Hepatic stellate cell (primary cell): ENCODE results near the gene TIMM10B.
A peak's percentile ranks its signal among the peaks of the same experiment; 100 is the strongest.
"Not testable (repeated sequence)": the region's sequence is repeated elsewhere in the genome, so short reads cannot be mapped to it uniquely, and the experiment has no call there.

Experiments
- DNase-seq: peaks from one replicate; pipeline ENCODE4 v3.0.0; 2011; ENCODE audit warnings: low spot score

TIMM10B gene

DNA sequence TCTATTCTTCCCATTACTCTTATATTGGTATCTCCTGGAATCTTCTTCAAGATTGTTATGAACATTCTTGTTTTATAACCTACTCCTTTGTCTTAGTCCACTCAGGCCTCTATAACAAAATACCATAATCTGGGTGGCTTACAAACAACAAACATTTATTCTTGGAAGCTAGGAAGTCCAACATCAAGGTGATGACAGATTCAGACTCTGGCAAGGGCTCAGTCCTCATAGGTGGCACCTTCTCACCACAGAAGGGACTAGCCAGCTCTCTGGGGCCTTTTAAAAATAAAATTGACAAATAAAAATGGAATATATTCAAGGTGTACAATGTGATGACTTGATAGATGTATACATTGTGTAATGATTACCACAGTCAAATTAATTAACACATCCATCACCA is 35.6 kb downstream of the TIMM10B start:
- DNase-seq, result no peak

DNA sequence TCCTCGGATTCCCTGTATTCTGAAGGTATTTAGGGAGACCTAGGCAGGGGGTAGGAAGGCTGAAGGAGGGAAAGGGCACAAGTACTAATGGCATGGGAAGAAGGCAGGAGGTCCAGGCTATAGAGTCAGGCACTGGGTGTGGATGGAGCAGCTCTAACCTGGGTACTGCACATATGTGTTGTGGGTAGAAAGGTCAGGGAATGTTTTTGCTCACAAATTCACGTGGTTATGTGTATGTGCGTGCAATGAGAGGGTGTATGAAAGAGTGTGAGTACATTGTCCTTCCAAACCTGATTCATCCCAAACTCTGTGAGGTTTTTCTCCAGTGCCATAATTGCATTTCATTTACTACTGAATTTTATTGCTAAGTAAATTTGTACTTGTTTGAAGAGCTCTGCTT is 39.0 kb downstream of the TIMM10B start:
- no peak for DNase-seq

DNA sequence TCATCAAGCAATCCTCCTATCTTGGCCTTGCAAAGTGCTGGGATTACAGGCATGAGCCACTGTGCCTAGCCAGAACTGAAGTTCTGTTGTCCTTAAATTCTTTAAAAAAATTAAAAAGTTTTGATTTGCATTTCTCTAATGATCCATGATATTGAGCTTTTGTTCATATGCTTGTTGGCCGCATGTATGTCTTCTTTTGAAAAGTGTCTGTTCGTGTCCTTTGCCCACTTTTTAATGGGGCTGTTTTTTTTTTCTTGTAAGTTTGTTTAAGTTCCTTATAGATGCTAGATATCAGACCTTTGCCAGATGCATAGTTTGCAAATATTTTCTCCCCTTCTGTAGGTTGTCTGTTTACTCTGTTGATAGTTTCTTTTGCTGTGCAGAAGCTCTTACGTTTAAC is 40.6 kb downstream of the TIMM10B start:
- DNase-seq, result not testable (repeated sequence)

DNA sequence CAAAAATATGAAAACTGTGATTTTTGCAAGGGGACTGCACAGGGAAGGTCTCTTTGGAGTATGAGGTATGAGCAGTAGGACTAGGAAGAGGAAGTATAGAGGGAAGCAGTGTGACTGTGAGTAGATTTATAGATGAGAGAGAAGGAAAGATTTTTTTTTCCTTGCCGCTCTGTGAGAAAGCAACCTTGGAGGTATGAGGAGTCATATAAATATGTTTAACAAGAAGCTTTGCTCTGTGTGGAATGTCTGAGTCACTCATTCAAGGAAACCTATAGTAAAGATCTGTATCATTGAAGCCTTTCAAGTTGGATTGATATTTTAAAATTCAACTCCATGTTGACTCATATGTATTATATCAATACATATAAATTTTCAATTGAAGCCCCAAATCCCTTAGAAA is 42.0 kb downstream of the TIMM10B start:
- peak; percentile 17 for DNase-seq

DNA sequence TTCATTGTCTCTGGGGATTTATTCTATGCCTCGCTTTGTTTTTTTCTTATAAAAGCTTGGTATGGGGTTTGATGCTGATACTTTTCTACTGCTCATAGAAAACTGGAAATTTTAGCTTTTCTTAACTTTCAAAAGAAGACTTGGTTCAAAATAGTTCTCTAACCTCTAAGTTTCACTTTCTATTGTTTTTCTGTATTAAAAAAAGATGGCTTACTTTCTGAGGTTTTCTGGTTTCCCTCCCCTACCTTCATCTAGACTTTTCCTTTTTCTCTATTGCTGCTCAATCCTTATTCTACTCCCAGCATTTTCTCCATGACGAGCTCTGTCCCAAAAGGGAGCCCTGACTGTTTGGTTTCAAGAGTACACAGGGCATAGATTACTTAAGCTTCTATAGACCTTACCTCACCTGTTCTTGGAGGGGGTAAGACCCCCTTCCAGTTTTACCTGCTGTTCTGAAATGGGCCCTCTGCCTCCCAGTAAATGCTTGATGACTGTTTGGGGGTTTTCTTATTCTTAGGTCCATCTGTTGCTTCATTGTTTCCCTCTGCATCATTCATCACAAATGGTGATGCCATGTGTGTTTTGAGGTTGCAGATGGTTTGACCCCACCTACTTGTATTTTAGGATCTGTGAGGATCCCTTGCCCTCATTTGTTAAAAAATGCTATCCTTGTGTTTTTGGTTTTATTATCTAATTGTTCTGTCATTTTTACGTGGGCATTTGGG is 45.3 kb downstream of the TIMM10B start:
- no peak for DNase-seq

DNA sequence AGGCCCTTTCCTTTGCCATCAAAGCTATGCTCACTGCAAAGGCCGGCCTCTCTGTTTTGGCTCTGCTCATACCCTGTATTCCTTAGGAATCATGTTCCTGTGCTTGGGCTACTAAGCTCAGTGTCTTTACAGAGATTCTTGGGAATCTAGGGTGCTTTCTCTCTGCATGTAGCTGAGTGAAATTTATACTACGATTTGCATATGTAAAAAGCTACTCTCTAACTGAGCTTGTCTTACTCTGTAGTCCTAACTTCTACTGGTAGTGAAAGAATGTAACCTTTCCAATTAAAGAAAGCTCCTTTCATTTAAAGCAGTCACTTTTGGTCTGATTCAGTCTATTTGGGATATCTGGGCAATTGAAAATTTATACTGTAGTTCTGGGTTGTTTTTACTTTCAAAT is 48.0 kb downstream of the TIMM10B start:
- DNase-seq, result no peak

DNA sequence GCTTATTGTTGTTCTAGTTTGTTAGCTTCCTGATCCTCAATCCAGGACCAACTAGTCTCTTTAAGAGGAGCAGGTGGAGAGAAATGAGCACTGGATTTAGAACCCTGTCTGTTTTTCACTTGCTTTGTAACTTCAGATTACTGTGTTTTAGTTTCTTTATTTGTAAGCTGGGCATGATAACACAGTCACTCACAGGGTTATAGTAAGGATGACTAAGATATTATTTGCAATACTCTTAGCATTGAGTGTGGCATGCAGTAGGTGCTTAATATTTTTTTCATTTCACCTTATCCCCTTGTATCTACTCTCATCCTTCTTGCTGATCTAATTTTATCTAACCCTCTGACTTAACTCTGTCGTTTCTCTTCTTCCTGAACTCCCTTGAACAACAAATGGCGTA is 49.5 kb downstream of the TIMM10B start:
- no peak for DNase-seq

DNA sequence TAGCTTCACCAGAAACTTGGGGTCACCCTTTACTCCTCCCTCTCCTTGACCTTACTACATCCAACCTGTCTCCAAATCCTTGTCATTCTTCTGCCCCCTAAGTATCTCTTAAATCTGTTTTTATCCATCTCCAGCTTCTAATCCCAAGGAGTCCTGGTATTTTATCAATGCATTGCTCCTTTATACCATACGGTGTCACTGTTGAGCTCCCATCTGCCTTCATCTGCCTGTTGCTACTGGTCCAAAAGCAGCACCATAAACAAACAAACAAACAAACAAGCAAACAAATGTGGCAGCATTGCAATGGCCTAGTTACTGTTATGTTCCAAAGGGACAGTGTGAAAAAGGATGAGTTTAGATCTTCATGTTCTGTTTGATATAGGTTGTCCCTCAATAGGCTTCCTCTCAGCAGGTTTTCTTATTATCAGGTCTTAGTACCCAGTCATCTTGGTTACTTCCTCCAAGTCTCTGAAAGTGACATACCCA is 50.0 kb downstream of the TIMM10B start:
- DNase-seq, result peak; percentile 47
